HEK293 (cell line): ENCODE data around the gene C1QTNF2.

Experiments
- CTCF ChIA-PET: fragments of 350-600 bp; formaldehyde crosslinking; extraction: SDS; loops from one replicate; lab custom pipeline; 2021; ENCODE audit warnings: antibody characterized with exemption; lab: Yijun Ruan, JAX
- POLR2A ChIA-PET: fragments of 300-600 bp; formaldehyde crosslinking; extraction: SDS; loops from one replicate; lab custom pipeline; 2020; ENCODE audit warnings: antibody characterized with exemption, inconsistent platforms; lab: Yijun Ruan, JAX
- H3K27ac ChIP-seq: fragments of 200-500 bp; sonication (Bioruptor generic); 2 replicates; pipeline ENCODE4 v1.5.1; 2014; ENCODE audit warnings: low read depth, low read length, control low read depth, inconsistent platforms; ENCODE audit errors: extremely low read depth
- H3K36me3 ChIP-seq, 2 experiments: fragments of 200-500 bp in 1 of 2; sonication (Bioruptor generic) in 1 of 2; 1 replicate in 1 of 2; 2 replicates in 1 of 2; pipeline ENCODE4 v1.5.1; 2014 to 2017; ENCODE audit warnings: inconsistent platforms in 2 of 2, low read length in 2 of 2; ENCODE audit not compliant: control insufficient read depth in 2 of 2, insufficient read depth in 1 of 2
- H3K4me1 ChIP-seq: fragments of 200-500 bp; sonication (Bioruptor generic); 2 replicates; pipeline ENCODE4 v1.5.1; 2014; ENCODE audit warnings: mild to moderate bottlenecking, low read length, inconsistent platforms; ENCODE audit not compliant: control insufficient read depth, insufficient read depth
- H3K4me3 ChIP-seq: 2 replicates; pipeline ENCODE4 v1.5.1; 2011; ENCODE audit warnings: low read depth, mild to moderate bottlenecking, control low read depth, low read length, moderate library complexity
- H3K9me3 ChIP-seq: fragments of 200-500 bp; sonication (Bioruptor generic); 2 replicates; pipeline ENCODE4 v1.5.1; 2014; ENCODE audit warnings: low read depth, low read length, inconsistent platforms; ENCODE audit not compliant: control insufficient read depth, insufficient read depth
- HOXA7 ChIP-seq: sonication (generic); formaldehyde crosslinking; IDR thresholded peaks from 2 replicates; pipeline ENCODE4 v1.8.1; 2022; ENCODE audit warnings: missing genetic modification reagents, borderline replicate concordance
- OVOL3 ChIP-seq: fragments of 450-650 bp; formaldehyde crosslinking; IDR thresholded peaks from 2 replicates; pipeline ENCODE4 v1.5.1; 2016; ENCODE audit warnings: missing biosample characterization, missing genetic modification characterization
- REPIN1 ChIP-seq: fragments of 450-650 bp; formaldehyde crosslinking; IDR thresholded peaks from 2 replicates; pipeline ENCODE4 v1.5.1; 2017; ENCODE audit warnings: missing biosample characterization, missing genetic modification characterization, low read depth
- TCF7L2 ChIP-seq: IDR thresholded peaks from 2 replicates; pipeline ENCODE4 v1.6.1; 2011; ENCODE audit warnings: low read depth, mild to moderate bottlenecking, inconsistent platforms, low read length, moderate library complexity, borderline replicate concordance
- ZBTB10 ChIP-seq: fragments of 450-650 bp; formaldehyde crosslinking; IDR thresholded peaks from 2 replicates; pipeline ENCODE4 v1.5.1; 2016; ENCODE audit warnings: missing biosample characterization, missing genetic modification characterization
- ZBTB20 ChIP-seq: fragments of 450-650 bp; formaldehyde crosslinking; IDR thresholded peaks from 2 replicates; pipeline ENCODE4 v1.5.1; 2016; ENCODE audit warnings: missing biosample characterization, missing genetic modification characterization
- ZBTB44 ChIP-seq: fragments of 450-650 bp; IDR thresholded peaks from 2 replicates; pipeline ENCODE4 v1.5.1; 2018; ENCODE audit warnings: missing biosample characterization, mild to moderate bottlenecking, missing genetic modification characterization
- ZFP3 ChIP-seq: fragments of 450-650 bp; formaldehyde crosslinking; IDR thresholded peaks from 2 replicates; pipeline ENCODE4 v1.5.1; 2016; ENCODE audit warnings: low read depth, missing biosample characterization, missing genetic modification characterization
- ZFP69B ChIP-seq: fragments of 450-650 bp; formaldehyde crosslinking; IDR thresholded peaks from 2 replicates; pipeline ENCODE4 v1.5.1; 2016; ENCODE audit warnings: missing biosample characterization, missing genetic modification characterization
- ZNF121 ChIP-seq: fragments of 450-650 bp; formaldehyde crosslinking; IDR thresholded peaks from 2 replicates; pipeline ENCODE4 v1.5.1; 2016; ENCODE audit warnings: missing biosample characterization, missing genetic modification characterization
- ZNF132 ChIP-seq: fragments of 450-650 bp; formaldehyde crosslinking; IDR thresholded peaks from 2 replicates; pipeline ENCODE4 v1.5.1; 2017; ENCODE audit warnings: missing biosample characterization, missing genetic modification characterization, borderline replicate concordance
- ZNF140 ChIP-seq: fragments of 450-650 bp; formaldehyde crosslinking; IDR thresholded peaks from 2 replicates; pipeline ENCODE4 v1.5.1; 2016; ENCODE audit warnings: missing biosample characterization, missing genetic modification characterization
- ZNF148 ChIP-seq: fragments of 450-650 bp; formaldehyde crosslinking; IDR thresholded peaks from 2 replicates; pipeline ENCODE4 v1.5.0; 2017; ENCODE audit warnings: missing biosample characterization, missing genetic modification characterization, borderline replicate concordance
- ZNF184 ChIP-seq: fragments of 450-650 bp; IDR thresholded peaks from 2 replicates; pipeline ENCODE4 v1.5.1; 2018; ENCODE audit warnings: missing biosample characterization, mild to moderate bottlenecking, missing genetic modification characterization
- ZNF2 ChIP-seq: fragments of 450-650 bp; formaldehyde crosslinking; IDR thresholded peaks from 2 replicates; pipeline ENCODE4 v1.5.1; 2016; ENCODE audit warnings: missing biosample characterization, missing genetic modification characterization
- ZNF202 ChIP-seq: fragments of 450-650 bp; formaldehyde crosslinking; IDR thresholded peaks from 2 replicates; pipeline ENCODE4 v1.5.1; 2016; ENCODE audit warnings: missing biosample characterization, missing genetic modification characterization, borderline replicate concordance
- ZNF280C ChIP-seq: fragments of 450-650 bp; formaldehyde crosslinking; IDR thresholded peaks from 2 replicates; pipeline ENCODE4 v1.5.1; 2016; ENCODE audit warnings: missing biosample characterization, missing genetic modification characterization
- ZNF423 ChIP-seq: fragments of 450-650 bp; formaldehyde crosslinking; IDR thresholded peaks from 2 replicates; pipeline ENCODE4 v1.5.1; 2016; ENCODE audit warnings: missing biosample characterization, missing genetic modification characterization
- ZNF426 ChIP-seq: fragments of 450-650 bp; formaldehyde crosslinking; IDR thresholded peaks from 2 replicates; pipeline ENCODE4 v1.5.1; 2017; ENCODE audit warnings: missing biosample characterization, missing genetic modification characterization, mild to moderate bottlenecking, inconsistent platforms, moderate library complexity
- ZNF549 ChIP-seq: fragments of 450-650 bp; IDR thresholded peaks from 2 replicates; pipeline ENCODE4 v1.5.1; 2018; ENCODE audit warnings: missing biosample characterization, missing genetic modification characterization, mild to moderate bottlenecking, inconsistent platforms, moderate library complexity
- ZNF585B ChIP-seq: fragments of 450-650 bp; formaldehyde crosslinking; IDR thresholded peaks from 2 replicates; pipeline ENCODE4 v1.5.1; 2016; ENCODE audit warnings: missing biosample characterization, missing genetic modification characterization
- ZSCAN16 ChIP-seq: fragments of 450-650 bp; formaldehyde crosslinking; IDR thresholded peaks from 2 replicates; pipeline ENCODE4 v1.5.1; 2016; ENCODE audit warnings: missing biosample characterization, missing genetic modification characterization
- TF ChIP-seq, protein P1 (sequence below): fragments of 450-650 bp; formaldehyde crosslinking; optimal IDR thresholded peaks from 2 replicates; pipeline ENCODE3; 2016; ENCODE audit warnings: missing biosample characterization, mild to moderate bottlenecking, missing genetic modification characterization
- TF ChIP-seq, protein P2 (sequence below): fragments of 450-650 bp; formaldehyde crosslinking; IDR thresholded peaks from 2 replicates; pipeline ENCODE4 v1.5.1; 2016; ENCODE audit warnings: missing biosample characterization, missing genetic modification characterization, low read depth

C1QTNF2 gene

DNA sequence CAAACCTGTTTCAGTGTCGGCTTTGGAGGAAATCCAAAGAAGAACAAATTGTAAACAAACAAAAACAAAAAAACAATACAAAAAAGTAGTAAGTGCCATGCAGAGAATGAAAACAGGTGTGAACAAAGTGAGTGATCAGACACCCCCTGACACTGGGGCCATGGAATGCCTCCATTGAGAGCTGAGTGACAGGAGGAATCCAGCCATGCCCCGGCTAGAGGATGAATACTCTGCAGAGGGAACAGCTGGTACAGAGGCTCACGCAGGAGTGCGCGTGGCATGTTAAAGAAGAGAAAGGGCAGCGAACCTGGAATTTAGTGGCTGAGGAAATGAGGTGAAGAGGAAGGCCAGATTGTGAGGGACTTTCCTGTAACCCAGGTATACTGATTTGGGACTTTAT lies 42.6 kb downstream of the C1QTNF2 start (continued):
- TF ChIP-seq, protein P1, sequence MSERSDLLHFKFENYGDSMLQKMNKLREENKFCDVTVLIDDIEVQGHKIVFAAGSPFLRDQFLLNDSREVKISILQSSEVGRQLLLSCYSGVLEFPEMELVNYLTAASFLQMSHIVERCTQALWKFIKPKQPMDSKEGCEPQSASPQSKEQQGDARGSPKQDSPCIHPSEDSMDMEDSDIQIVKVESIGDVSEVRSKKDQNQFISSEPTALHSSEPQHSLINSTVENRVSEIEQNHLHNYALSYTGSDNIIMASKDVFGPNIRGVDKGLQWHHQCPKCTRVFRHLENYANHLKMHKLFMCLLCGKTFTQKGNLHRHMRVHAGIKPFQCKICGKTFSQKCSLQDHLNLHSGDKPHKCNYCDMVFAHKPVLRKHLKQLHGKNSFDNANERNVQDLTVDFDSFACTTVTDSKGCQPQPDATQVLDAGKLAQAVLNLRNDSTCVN, result no peak
- no peak for TF ChIP-seq ZNF426 (tag by site-specific recombination)
- TF ChIP-seq OVOL3, result no peak
- no peak for TF ChIP-seq ZFP3
- no peak for TF ChIP-seq REPIN1

DNA sequence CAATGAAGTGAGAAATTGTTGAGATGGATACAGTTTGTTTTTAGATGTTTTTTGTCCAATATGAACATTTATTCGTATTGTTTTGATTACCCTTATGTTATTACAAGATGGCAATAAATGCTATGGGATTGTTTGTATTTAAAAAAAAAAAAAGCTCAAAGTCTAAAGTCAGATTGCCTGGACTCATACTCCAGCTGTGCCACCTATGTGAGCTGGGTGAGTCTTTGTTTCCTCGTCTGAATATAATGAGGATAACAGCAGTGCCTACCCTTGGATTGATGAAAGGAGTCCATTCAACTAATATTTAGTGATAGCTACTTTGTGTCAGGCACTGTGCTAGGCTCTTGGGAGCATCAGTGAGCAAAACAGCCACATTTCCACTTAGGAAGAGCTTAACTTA lies 43.4 kb downstream of the C1QTNF2 start:
- ChIA-PET POLR2A (no interaction called here), CTCF (no interaction called here)
- H3K36me3 ChIP-seq, result no peaks in the 10 kb centered on the region

More for the DNA sequence above, 43.4 kb downstream of the C1QTNF2 start:
- TF ChIP-seq HOXA7 (CRISPR knock-in tag) (no peak), ZNF585B (tag by site-specific recombination) (no peak), ZNF202 (tag by site-specific recombination) (no peak), ZNF140 (tag by site-specific recombination) (no peak), ZSCAN16 (tag by site-specific recombination) (no peak), REPIN1 (no peak), ZNF148 (tag by site-specific recombination) (no peak), ZBTB10 (tag by site-specific recombination) (no peak), ZNF423 (no peak), TCF7L2 (no peak), ZNF132 (no peak), ZFP69B (no peak), ZNF2 (no peak), ZNF280C (tag by site-specific recombination) (no peak), ZNF549 (tag by site-specific recombination) (no peak), ZNF184 (tag by site-specific recombination) (no peak), ZBTB44 (no peak), ZNF121 (tag by site-specific recombination) (no peak), ZBTB20 (tag by site-specific recombination) (no peak)
- TF ChIP-seq, protein P2, sequence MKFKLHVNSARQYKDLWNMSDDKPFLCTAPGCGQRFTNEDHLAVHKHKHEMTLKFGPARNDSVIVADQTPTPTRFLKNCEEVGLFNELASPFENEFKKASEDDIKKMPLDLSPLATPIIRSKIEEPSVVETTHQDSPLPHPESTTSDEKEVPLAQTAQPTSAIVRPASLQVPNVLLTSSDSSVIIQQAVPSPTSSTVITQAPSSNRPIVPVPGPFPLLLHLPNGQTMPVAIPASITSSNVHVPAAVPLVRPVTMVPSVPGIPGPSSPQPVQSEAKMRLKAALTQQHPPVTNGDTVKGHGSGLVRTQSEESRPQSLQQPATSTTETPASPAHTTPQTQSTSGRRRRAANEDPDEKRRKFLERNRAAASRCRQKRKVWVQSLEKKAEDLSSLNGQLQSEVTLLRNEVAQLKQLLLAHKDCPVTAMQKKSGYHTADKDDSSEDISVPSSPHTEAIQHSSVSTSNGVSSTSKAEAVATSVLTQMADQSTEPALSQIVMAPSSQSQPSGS (tag by site-specific recombination), result no peak
- H3K9me3 ChIP-seq, result no peaks in the 10 kb centered on the region
- H3K27ac ChIP-seq, result no peak overlapping the region
- no peak overlapping the region for H3K4me3 ChIP-seq
- H3K4me1 ChIP-seq, result no peaks in the 10 kb centered on the region
